Stimulated activated naive CD8-positive, alpha-beta T cell treated with anti-CD3 and anti-CD28 coated beads, Interleukin-15, amount 100 ng/mL, for 72 hours (primary cell): Measurements from ENCODE around the gene CAMTA1.
A peak's percentile ranks its signal among the peaks of the same experiment; 100 is the strongest.
"Not testable (repeated sequence)": the region's sequence is repeated elsewhere in the genome, so short reads cannot be mapped to it uniquely, and the experiment has no call there.

Source experiments
- ATAC-seq: fragments of 150-1000 bp; cut with Tn5 transposase; 2 replicates; pipeline ENCODE4 v1.10.0; 2021; ENCODE audit warnings: mild to moderate bottlenecking, moderate library complexity
- DNase-seq, 2 donors: peaks; one replicate each; pipeline ENCODE4 v3.0.0; 2021 to 2022
- H3K27ac Mint-ChIP-seq, 2 donors: one replicate each; pipeline ENCODE4 v1.8.0; 2022; ENCODE audit warnings: mild to moderate bottlenecking in 2 of 2, mixed read lengths in 2 of 2, moderate library complexity in 2 of 2
- H3K27me3 Mint-ChIP-seq: one replicate; pipeline ENCODE4 v1.8.0; 2022; ENCODE audit warnings: mixed read lengths
- H3K4me1 Mint-ChIP-seq: one replicate; pipeline ENCODE4 v1.8.0; 2022; ENCODE audit warnings: mild to moderate bottlenecking, mixed read lengths
- H3K4me3 Mint-ChIP-seq, 2 donors: one replicate each; pipeline ENCODE4 v1.8.0; 2022; ENCODE audit warnings: mild to moderate bottlenecking in 2 of 2, mixed read lengths in 2 of 2, moderate library complexity in 1 of 2
- H3K9me3 Mint-ChIP-seq, 2 donors: one replicate each; pipeline ENCODE4 v1.8.0; 2022; ENCODE audit warnings: mixed read lengths in 2 of 2

Gene CAMTA1

GRCh38 chr1:7152655-7153054, 367.4 kb downstream of the CAMTA1 start:
- no peaks in the 10 kb centered on the region for H3K27me3 Mint-ChIP-seq
- no peak overlapping the region for H3K27ac Mint-ChIP-seq
- no peak for ATAC-seq
- no peaks in the 10 kb centered on the region for H3K4me1 Mint-ChIP-seq
- no peak overlapping the region for H3K4me3 Mint-ChIP-seq
- DNase-seq: no peak
- no peaks in the 10 kb centered on the region for H3K9me3 Mint-ChIP-seq

GRCh38 chr1:7153464-7153863, 368.2 kb downstream of the CAMTA1 start:
- no peaks in the 10 kb centered on the region for H3K27me3 Mint-ChIP-seq
- H3K9me3 Mint-ChIP-seq: no peaks in the 10 kb centered on the region
- H3K27ac Mint-ChIP-seq: no peak overlapping the region
- no peak for DNase-seq
- no peak for ATAC-seq
- no peaks in the 10 kb centered on the region for H3K4me1 Mint-ChIP-seq
- H3K4me3 Mint-ChIP-seq: no peak overlapping the region

GRCh38 chr1:7159116-7159781, 374.0 kb downstream of the CAMTA1 start:
- Mint-ChIP-seq H3K4me1 (no peaks in the 10 kb centered on the region), H3K27ac (no peak overlapping the region), H3K27me3 (peaks cover 7% of the 10 kb centered on the region), H3K9me3 (peaks cover 16% of the 10 kb centered on the region in 2 donors), H3K4me3 (no peak overlapping the region)
- no peak for DNase-seq
- no peak for ATAC-seq

GRCh38 chr1:7168554-7168953, 383.3 kb downstream of the CAMTA1 start:
- H3K4me3 Mint-ChIP-seq, H3K9me3 Mint-ChIP-seq, ATAC-seq, DNase-seq, H3K27ac Mint-ChIP-seq, H3K4me1 Mint-ChIP-seq: not testable (repeated sequence)
- peaks cover 34% of the 10 kb centered on the region for H3K27me3 Mint-ChIP-seq

- H3K27me3 Mint-ChIP-seq: peaks cover 34% of the 10 kb centered on the region
- H3K4me1 Mint-ChIP-seq: no peaks in the 10 kb centered on the region
- no peak overlapping the region for H3K4me3 Mint-ChIP-seq
- ATAC-seq (no peak), DNase-seq (no peak)
- no peaks in the 10 kb centered on the region for H3K9me3 Mint-ChIP-seq
- H3K27ac Mint-ChIP-seq: no peak overlapping the region
These were observed 385.9 kb downstream of the CAMTA1 start for GRCh38 chr1:7171168-7171567.

- no peaks in the 10 kb centered on the region for H3K4me1 Mint-ChIP-seq
- ATAC-seq: no peak
- DNase-seq: no peak
- H3K9me3 Mint-ChIP-seq: peaks cover 0 to 1% of the 10 kb centered on the region in 2 donors
- no peak overlapping the region for H3K4me3 Mint-ChIP-seq
- no peak overlapping the region for H3K27ac Mint-ChIP-seq
- H3K27me3 Mint-ChIP-seq: peaks cover 34% of the 10 kb centered on the region
These were observed 386.3 kb downstream of the CAMTA1 start for GRCh38 chr1:7171574-7171973.

GRCh38 chr1:7172804-7173203, 387.6 kb downstream of the CAMTA1 start:
- H3K4me3 Mint-ChIP-seq: no peak overlapping the region
- ATAC-seq: no peak
- H3K27ac Mint-ChIP-seq: no peak overlapping the region
- peaks cover 42% of the 10 kb centered on the region for H3K27me3 Mint-ChIP-seq
- peaks cover 9% of the 10 kb centered on the region for H3K4me1 Mint-ChIP-seq
- DNase-seq: no peak
- peaks cover 9 to 14% of the 10 kb centered on the region in 2 donors for H3K9me3 Mint-ChIP-seq

GRCh38 chr1:7174561-7174960, 389.3 kb downstream of the CAMTA1 start:
- peaks cover 10% of the 10 kb centered on the region for H3K4me1 Mint-ChIP-seq
- H3K4me3 Mint-ChIP-seq: no peak overlapping the region
- no peak overlapping the region for H3K27ac Mint-ChIP-seq
- DNase-seq: no peak
- peaks cover 19 to 31% of the 10 kb centered on the region in 2 donors for H3K9me3 Mint-ChIP-seq
- ATAC-seq: no peak
- H3K27me3 Mint-ChIP-seq: peaks cover 58% of the 10 kb centered on the region

GRCh38 chr1:7174980-7175906, 390.0 kb downstream of the CAMTA1 start:
- Mint-ChIP-seq H3K9me3 (peaks cover 23 to 36% of the 10 kb centered on the region in 2 donors), H3K4me1 (peaks cover 10% of the 10 kb centered on the region), H3K27ac (no peak overlapping the region), H3K27me3 (peaks cover 58% of the 10 kb centered on the region), H3K4me3 (no peak overlapping the region)
- no peak for DNase-seq
- ATAC-seq: no peak

GRCh38 chr1:7177021-7177420, 391.8 kb downstream of the CAMTA1 start:
- Mint-ChIP-seq H3K27ac (no peak overlapping the region), H3K4me3 (no peak overlapping the region), H3K9me3 (peaks cover 23 to 36% of the 10 kb centered on the region in 2 donors), H3K4me1 (peaks cover 10% of the 10 kb centered on the region), H3K27me3 (peaks cover 41% of the 10 kb centered on the region)
- DNase-seq (no peak), ATAC-seq (no peak)

- DNase-seq (no peak), ATAC-seq (no peak)
- Mint-ChIP-seq H3K9me3 (peaks cover 25 to 37% of the 10 kb centered on the region in 2 donors), H3K4me3 (no peak overlapping the region), H3K27ac (peak overlapping the region; percentile 40 to 82), H3K27me3 (peaks cover 35% of the 10 kb centered on the region), H3K4me1 (peaks cover 10% of the 10 kb centered on the region)
These were observed 392.3 kb downstream of the CAMTA1 start for GRCh38 chr1:7177438-7178146.

- ATAC-seq (no peak), DNase-seq (no peak)
- H3K9me3 Mint-ChIP-seq: peaks cover 30 to 41% of the 10 kb centered on the region in 2 donors
- no peak overlapping the region for H3K4me3 Mint-ChIP-seq
- no peak overlapping the region for H3K27ac Mint-ChIP-seq
- H3K27me3 Mint-ChIP-seq: peaks cover 33% of the 10 kb centered on the region
- peaks cover 10% of the 10 kb centered on the region for H3K4me1 Mint-ChIP-seq
These were observed 393.1 kb downstream of the CAMTA1 start for GRCh38 chr1:7178336-7178735.

GRCh38 chr1:7178741-7179140, 393.5 kb downstream of the CAMTA1 start:
- DNase-seq (no peak), ATAC-seq (no peak)
- H3K9me3 Mint-ChIP-seq: peaks cover 30 to 41% of the 10 kb centered on the region in 2 donors
- H3K27ac Mint-ChIP-seq: no peak overlapping the region
- peaks cover 10% of the 10 kb centered on the region for H3K4me1 Mint-ChIP-seq
- H3K27me3 Mint-ChIP-seq: peaks cover 38% of the 10 kb centered on the region
- H3K4me3 Mint-ChIP-seq: no peak overlapping the region

- Mint-ChIP-seq H3K4me1 (no peaks in the 10 kb centered on the region), H3K27me3 (peaks cover 28% of the 10 kb centered on the region), H3K9me3 (peaks cover 5 to 6% of the 10 kb centered on the region in 2 donors), H3K4me3 (no peak overlapping the region), H3K27ac (no peak overlapping the region)
- ATAC-seq (no peak), DNase-seq (no peak)
These were observed 400.5 kb downstream of the CAMTA1 start for GRCh38 chr1:7185721-7186120.

GRCh38 chr1:7186382-7187111, 401.3 kb downstream of the CAMTA1 start:
- no peak overlapping the region for H3K27ac Mint-ChIP-seq

More at GRCh38 chr1:7186382-7187111, 401.3 kb downstream of the CAMTA1 start:
- H3K4me1 Mint-ChIP-seq: no peaks in the 10 kb centered on the region
- DNase-seq (no peak), ATAC-seq (no peak)
- H3K9me3 Mint-ChIP-seq: peaks cover 5 to 6% of the 10 kb centered on the region in 2 donors
- peaks cover 28% of the 10 kb centered on the region for H3K27me3 Mint-ChIP-seq
- no peak overlapping the region for H3K4me3 Mint-ChIP-seq
